ENCODE data around the gene STARD10. TPM values are rescaled to one million over a fixed set of nuclear protein-coding genes. Genes with fewer than 3 reads are reported as not detected.

Gene STARD10
- total and polyA plus RNA-seq, 10 donors = 19.7 to 46.7 (median 27.9) TPM

- 77 to 87% (median 84%) methylated on average over 4 of the region's 4 CpGs for WGBS, 5 donors
- Histone ChIP-seq H3K27ac (no peak overlapping the region), H3K9me3 (no peaks in the 10 kb centered on the region), H3K36me3 (peaks cover 0 to 11% (median 0%) of the 10 kb centered on the region in 6 donors), H3K4me3 (no peak overlapping the region), H3K4me1 (peaks cover 0 to 32% (median 6%) of the 10 kb centered on the region in 6 donors), H3K27me3 (replicated peaks in 1 of 7) (no peaks in the 10 kb centered on the region)
- DNase-seq = no peak
- intact Hi-C loops (cut with DNase I; ENCODE audit: low total_unique reads) = no loop called here
- no peak for TF ChIP-seq CTCF (IDR thresholded peaks at IDR 0.05 in 8 of 11, conservative IDR thresholded peaks at IDR 0.05 in 3 of 11)
- TF ChIP-seq POLR2A (IDR thresholded peaks at IDR 0.05) = no peak
- TF ChIP-seq POLR2AphosphoS5 (IDR thresholded peaks at IDR 0.05) = no peak
These were observed 22.3 kb downstream of the STARD10 start for GRCh38 chr11:72771507-72771906.

DNA sequence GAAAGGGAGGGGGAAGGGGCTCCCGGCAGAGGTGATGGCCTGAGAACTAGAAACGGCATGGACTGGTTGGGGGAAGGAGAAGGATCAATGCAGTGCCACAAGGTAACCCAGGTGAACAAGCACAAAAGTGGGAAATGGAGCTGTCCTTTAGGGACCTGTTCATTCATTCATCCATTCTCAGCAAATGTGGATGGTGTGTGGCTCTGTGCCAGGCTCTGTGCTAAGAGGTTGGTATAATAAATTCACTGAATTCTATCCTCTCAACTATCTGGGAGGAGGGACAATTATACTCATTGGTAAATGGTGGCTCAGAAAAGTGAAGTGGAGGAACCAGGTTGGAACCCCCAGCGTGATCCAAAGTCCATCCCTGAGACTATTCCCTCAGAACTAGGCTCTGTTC is 23.0 kb downstream of the STARD10 start:
- no peak for TF ChIP-seq POLR2A (IDR thresholded peaks at IDR 0.05)
- no peak for TF ChIP-seq CTCF (IDR thresholded peaks at IDR 0.05 in 8 of 11, conservative IDR thresholded peaks at IDR 0.05 in 3 of 11)
- no peak for TF ChIP-seq POLR2AphosphoS5 (IDR thresholded peaks at IDR 0.05)
- intact Hi-C loops (cut with DNase I; ENCODE audit: low total_unique reads) = no loop called here
- Histone ChIP-seq H3K27me3 (replicated peaks in 1 of 7) (no peaks in the 10 kb centered on the region), H3K27ac (no peak overlapping the region), H3K4me3 (no peak overlapping the region), H3K4me1 (peaks cover 0 to 25% (median 1%) of the 10 kb centered on the region in 6 donors), H3K36me3 (peaks cover 0 to 11% (median 0%) of the 10 kb centered on the region in 6 donors), H3K9me3 (no peaks in the 10 kb centered on the region)
- no peak for DNase-seq
- WGBS, 5 donors = 87 to 98% (median 92%) methylated on average over 3 of the region's 3 CpGs

- H3K4me3 ChIP-seq = no peak overlapping the region
- no peak overlapping the region for H3K27ac ChIP-seq
- no peaks in the 10 kb centered on the region for H3K27me3 ChIP-seq (replicated peaks in 1 of 7)
- TF ChIP-seq POLR2A (IDR thresholded peaks at IDR 0.05) (no peak), CTCF (IDR thresholded peaks at IDR 0.05 in 8 of 11, conservative IDR thresholded peaks at IDR 0.05 in 3 of 11) (no peak), POLR2AphosphoS5 (IDR thresholded peaks at IDR 0.05) (no peak)
- H3K9me3 ChIP-seq = no peaks in the 10 kb centered on the region
- peaks cover 0 to 15% (median 0%) of the 10 kb centered on the region in 6 donors for H3K4me1 ChIP-seq
- H3K36me3 ChIP-seq = peaks cover 0 to 11% (median 0%) of the 10 kb centered on the region in 6 donors
- intact Hi-C loops (cut with DNase I; ENCODE audit: low total_unique reads) = no loop called here
- 84 to 93% (median 87%) methylated on average over 4 of the region's 4 CpGs for WGBS, 5 donors
- no peak for DNase-seq
These were observed 24.2 kb downstream of the STARD10 start for GRCh38 chr11:72769680-72770079.

GRCh38 chr11:72768581-72768980 is 25.3 kb downstream of the STARD10 start:
- no peak for DNase-seq
- Histone ChIP-seq H3K27me3 (replicated peaks in 1 of 7) (no peaks in the 10 kb centered on the region), H3K36me3 (peaks cover 0 to 11% (median 0%) of the 10 kb centered on the region in 6 donors), H3K9me3 (no peaks in the 10 kb centered on the region), H3K4me3 (no peak overlapping the region), H3K4me1 (peaks cover under 1 to 13% (median 4%) of the 10 kb centered on the region in 6 donors), H3K27ac (no peak overlapping the region)
- intact Hi-C loops (cut with DNase I; ENCODE audit: low total_unique reads) = no loop called here
- TF ChIP-seq CTCF (IDR thresholded peaks at IDR 0.05 in 8 of 11, conservative IDR thresholded peaks at IDR 0.05 in 3 of 11) (no peak), POLR2AphosphoS5 (IDR thresholded peaks at IDR 0.05) (no peak), POLR2A (IDR thresholded peaks at IDR 0.05) (no peak)
- WGBS, 5 donors = 85 to 97% (median 94%) methylated on average over 3 of the region's 3 CpGs

Data from spleen (tissue), 11 donors.